Activated naive CD4-positive, alpha-beta T cell treated with anti-CD3 and anti-CD28 coated beads, Interleukin-2, amount 50 U/mL, for 72 hours (primary cell): ENCODE measurements around the gene ANKRD44. TPM values are rescaled to one million over a fixed set of nuclear protein-coding genes. Genes with fewer than 3 reads are reported as not detected.

Experiments
- ATAC-seq, 2 donors: fragments of 150-1000 bp; cut with Tn5 transposase; 2 replicates each; pipeline ENCODE4 v1.10.0; 2021; ENCODE audit warnings: mild to moderate bottlenecking in 2 of 2, moderate library complexity in 2 of 2
- DNase-seq, 2 donors: peaks; one replicate each; pipeline ENCODE4 v3.0.0; 2021 to 2022; ENCODE audit warnings: low spot score in 2 of 2
- H3K27ac Mint-ChIP-seq, 2 donors: one replicate each; pipeline ENCODE4 v1.8.0; 2022; ENCODE audit warnings: mild to moderate bottlenecking in 2 of 2, mixed read lengths in 2 of 2
- H3K36me3 Mint-ChIP-seq, 2 donors: one replicate each; pipeline ENCODE4 v1.8.0; 2022; ENCODE audit warnings: mixed read lengths in 2 of 2
- H3K9me3 Mint-ChIP-seq, 2 donors: one replicate each; pipeline ENCODE4 v1.8.0; 2022; ENCODE audit warnings: mixed read lengths in 2 of 2
- total RNA-seq, 2 donors: library from RNA; stranded (reverse); gene quantifications; one replicate each; pipeline ENCODE4 v1.2.3, GENCODE V29; 2022

The ANKRD44 gene
- total RNA-seq, 2 donors from 2014 or later = 103 to 130 TPM

GRCh38 chr2:197327472-197328098 is 17.0 kb upstream of the ANKRD44 start:
- ATAC-seq (peak; percentile 39 to 54), DNase-seq (no peak)
- Mint-ChIP-seq H3K27ac (peak overlapping the region; percentile 50 to 79), H3K9me3 (peaks cover 6 to 8% of the 10 kb centered on the region in 2 donors), H3K36me3 (peaks cover 8 to 11% of the 10 kb centered on the region in 2 donors)

DNA sequence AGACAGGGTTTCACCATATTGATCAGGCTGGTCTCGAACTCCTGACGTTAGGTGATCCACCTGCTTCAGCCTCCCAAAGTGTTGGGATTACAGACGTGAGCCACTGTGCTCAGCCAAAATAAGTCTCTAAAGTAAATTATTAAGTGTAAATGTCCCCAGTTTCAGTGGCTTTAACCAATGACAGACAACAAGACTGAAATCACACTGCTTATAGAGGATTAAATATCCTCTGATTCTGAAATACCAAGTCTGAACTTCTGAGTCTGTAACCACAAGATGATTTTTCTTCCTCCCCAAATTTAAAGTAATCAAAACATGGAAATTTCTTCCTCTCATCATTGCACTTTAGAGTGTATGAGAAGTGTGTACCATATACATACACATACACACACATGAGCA is 16.5 kb upstream of the ANKRD44 start:
- peaks cover 8 to 11% of the 10 kb centered on the region in 2 donors for H3K36me3 Mint-ChIP-seq
- H3K27ac Mint-ChIP-seq = peak overlapping the region; percentile 50 to 79
- peaks cover 6 to 8% of the 10 kb centered on the region in 2 donors for H3K9me3 Mint-ChIP-seq
- ATAC-seq (no peak), DNase-seq (no peak)

- ATAC-seq (peak in 1 of 2 donors; percentile 15), DNase-seq (no peak)
- Mint-ChIP-seq H3K9me3 (no peaks in the 10 kb centered on the region), H3K27ac (peak overlapping the region; percentile 87 to 88), H3K36me3 (peaks cover 0 to 8% of the 10 kb centered on the region in 2 donors)
These were observed 14.2 kb upstream of the ANKRD44 start for GRCh38 chr2:197324801-197325200.

DNA sequence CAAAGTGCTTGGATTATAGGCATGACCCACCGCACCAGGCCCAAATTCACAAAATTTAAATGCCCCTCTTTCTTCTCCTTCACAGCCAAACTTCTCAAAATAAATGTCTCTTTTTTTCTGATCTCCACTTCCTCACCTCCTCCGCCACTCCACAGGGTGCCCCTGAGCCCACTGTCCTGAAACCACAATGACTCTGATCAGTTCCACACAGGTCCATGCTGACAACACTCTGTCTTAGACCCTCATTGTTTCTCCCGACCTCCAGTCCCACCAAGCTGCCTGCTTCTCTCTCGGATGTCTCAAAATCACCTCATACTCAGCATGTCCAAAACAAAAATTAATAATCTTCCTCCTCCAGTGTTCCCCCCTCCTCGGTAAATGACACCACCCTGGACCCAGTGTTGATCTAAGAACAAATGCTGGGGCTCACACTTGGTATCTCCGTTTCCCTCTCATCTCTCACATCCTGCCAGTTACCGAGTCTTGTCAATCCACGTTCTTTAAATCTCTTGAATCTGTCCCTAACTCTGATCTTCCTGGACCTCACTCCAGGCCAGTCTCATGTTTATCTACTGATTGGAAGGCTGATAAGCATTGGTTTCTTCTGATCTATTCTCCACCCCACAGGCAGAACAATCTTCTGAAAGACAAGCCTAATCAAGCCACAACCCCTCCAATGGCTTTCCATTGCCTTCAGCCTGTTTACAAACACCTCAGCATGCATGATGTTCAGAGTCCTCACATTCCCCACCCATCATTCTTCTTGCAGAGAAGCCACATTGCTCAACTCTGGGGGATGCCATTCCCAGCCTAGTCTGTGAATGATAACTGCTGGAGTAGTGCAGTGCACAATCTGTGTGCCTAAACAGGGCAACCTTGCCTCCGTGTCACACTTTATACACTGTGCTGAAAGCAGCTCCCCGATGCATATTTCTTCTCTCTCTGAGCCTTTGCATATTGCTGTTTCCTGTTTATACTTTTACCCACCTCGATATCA is 12.4 kb upstream of the ANKRD44 start:
- DNase-seq (no peak), ATAC-seq (peak; percentile 52 to 72)
- peaks cover 4 to 8% of the 10 kb centered on the region in 2 donors for H3K36me3 Mint-ChIP-seq
- no peaks in the 10 kb centered on the region for H3K9me3 Mint-ChIP-seq
- H3K27ac Mint-ChIP-seq = peak overlapping the region; percentile 87 to 97

GRCh38 chr2:197322143-197322542 is 11.6 kb upstream of the ANKRD44 start:
- Mint-ChIP-seq H3K27ac (peak overlapping the region in 1 of 2 donors; percentile 87), H3K36me3 (peaks cover 4 to 8% of the 10 kb centered on the region in 2 donors)
- ATAC-seq = no peak

DNA sequence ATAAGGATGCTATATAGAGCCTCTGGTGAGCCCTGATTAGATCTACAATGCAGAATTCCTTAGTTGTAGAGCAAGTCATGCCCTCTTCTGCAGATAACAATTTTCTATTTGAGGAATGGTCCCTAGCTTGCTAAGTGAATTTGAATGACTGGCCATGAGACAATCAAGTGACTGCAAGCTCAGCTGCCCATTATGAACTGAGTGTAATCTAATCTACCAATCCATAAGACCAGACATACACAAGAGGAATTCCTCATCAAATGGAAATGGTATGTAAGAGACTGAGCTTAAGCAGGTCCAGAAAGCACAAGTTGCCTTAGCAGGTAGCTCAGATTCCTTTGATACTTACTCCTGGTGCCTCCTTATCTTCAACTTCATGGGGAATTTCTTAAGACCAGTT is 4.8 kb upstream of the ANKRD44 start:
- H3K27ac Mint-ChIP-seq = no peak overlapping the region
- DNase-seq (no peak), ATAC-seq (no peak)
- H3K36me3 Mint-ChIP-seq = peaks cover 0 to 4% of the 10 kb centered on the region in 2 donors
- no peaks in the 10 kb centered on the region for H3K9me3 Mint-ChIP-seq

More at GRCh38 chr2:197322143-197322542, 11.6 kb upstream of the ANKRD44 start:
- no peaks in the 10 kb centered on the region for H3K9me3 Mint-ChIP-seq
- no peak for DNase-seq

- DNase-seq (no peak), ATAC-seq (no peak)
- peak overlapping the region; percentile 77 to 96 for H3K27ac Mint-ChIP-seq
- H3K36me3 Mint-ChIP-seq = peaks cover 10 to 16% of the 10 kb centered on the region in 2 donors
- H3K9me3 Mint-ChIP-seq = no peaks in the 10 kb centered on the region
These were observed 1.6 kb upstream of the ANKRD44 start for GRCh38 chr2:197312186-197312585.

- peaks cover 10 to 16% of the 10 kb centered on the region in 2 donors for H3K36me3 Mint-ChIP-seq
- H3K9me3 Mint-ChIP-seq = no peaks in the 10 kb centered on the region
- peak overlapping the region; percentile 77 to 96 for H3K27ac Mint-ChIP-seq
- no peak for DNase-seq
- no peak for ATAC-seq
These were observed 947 bp upstream of the ANKRD44 start for GRCh38 chr2:197311421-197312033.

DNA sequence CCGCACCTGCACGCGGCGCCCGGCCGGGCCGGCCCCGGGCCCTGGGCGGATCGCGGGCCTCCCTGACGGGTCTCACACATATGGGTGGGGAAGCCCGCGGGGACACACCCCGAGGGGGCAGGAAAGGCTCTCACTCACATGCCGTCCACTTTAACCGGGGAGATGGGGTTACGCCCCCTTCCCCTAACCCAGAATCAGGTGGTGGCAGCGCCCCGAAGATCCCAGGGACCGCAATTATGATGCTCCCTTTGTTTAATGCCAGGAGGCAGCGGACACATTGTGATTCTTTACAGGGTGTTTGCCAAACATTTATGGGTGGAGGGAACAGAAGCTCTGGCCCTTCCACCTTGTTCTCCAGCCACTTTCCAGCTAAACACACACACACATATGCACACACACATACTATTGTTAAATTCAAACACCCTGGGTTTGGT is 424 bp upstream of the ANKRD44 start:
- Mint-ChIP-seq H3K27ac (peak overlapping the region; percentile 77 to 96), H3K36me3 (peaks cover 10 to 16% of the 10 kb centered on the region in 2 donors), H3K9me3 (no peaks in the 10 kb centered on the region)
- DNase-seq (no peak), ATAC-seq (no peak)

DNA sequence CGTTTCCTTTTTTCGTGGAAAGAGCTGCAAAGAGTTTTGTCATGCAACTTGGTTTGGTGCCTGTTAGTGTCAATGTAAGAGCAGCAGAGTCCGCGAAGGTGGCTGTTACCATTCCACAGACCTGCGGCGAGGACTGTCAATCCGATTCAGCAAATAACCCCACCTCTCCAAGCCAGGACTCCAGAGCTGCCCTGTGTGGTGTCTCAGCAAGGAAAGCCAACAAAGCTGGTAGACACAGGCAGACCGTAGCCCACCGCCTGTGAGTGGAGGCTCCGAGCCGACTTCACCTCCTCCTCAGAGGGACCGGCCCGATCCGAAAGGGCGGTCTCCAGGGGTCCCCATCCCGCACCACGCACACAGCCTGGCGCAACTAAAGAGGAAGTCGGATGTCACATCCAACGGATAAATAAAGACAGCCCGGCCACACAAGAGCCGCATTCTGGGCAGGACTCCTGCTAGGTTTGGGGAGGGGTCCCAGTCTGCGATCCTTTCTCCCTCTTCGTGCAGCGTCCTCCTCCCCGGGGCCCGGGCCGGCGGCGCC is 819 bp downstream of the ANKRD44 start:
- no peaks in the 10 kb centered on the region for H3K9me3 Mint-ChIP-seq
- peak overlapping the region; percentile 95 to 96 for H3K27ac Mint-ChIP-seq
- ATAC-seq (no peak), DNase-seq (no peak)
- H3K36me3 Mint-ChIP-seq = peaks cover 16 to 21% of the 10 kb centered on the region in 2 donors

GRCh38 chr2:197308996-197309690 is 1.4 kb downstream of the ANKRD44 start:
- H3K9me3 Mint-ChIP-seq = no peaks in the 10 kb centered on the region
- ATAC-seq = no peak
- DNase-seq = no peak
- H3K27ac Mint-ChIP-seq = peak overlapping the region; percentile 88 to 96
- H3K36me3 Mint-ChIP-seq = peaks cover 16 to 23% of the 10 kb centered on the region in 2 donors

- H3K27ac Mint-ChIP-seq = peak overlapping the region; percentile 88 to 96
- no peaks in the 10 kb centered on the region for H3K9me3 Mint-ChIP-seq
- DNase-seq = no peak
- H3K36me3 Mint-ChIP-seq = peaks cover 16 to 23% of the 10 kb centered on the region in 2 donors
- ATAC-seq = no peak
These were observed 2.0 kb downstream of the ANKRD44 start for GRCh38 chr2:197308585-197308984.

GRCh38 chr2:197307933-197308521 is 2.6 kb downstream of the ANKRD44 start:
- H3K27ac Mint-ChIP-seq = peak overlapping the region; percentile 88 to 96

GRCh38 chr2:197307236-197307932 is 3.2 kb downstream of the ANKRD44 start:
- Mint-ChIP-seq H3K9me3 (no peaks in the 10 kb centered on the region), H3K27ac (peak overlapping the region; percentile 88 to 96), H3K36me3 (peaks cover 25 to 29% of the 10 kb centered on the region in 2 donors)
- DNase-seq = no peak
- no peak for ATAC-seq

More at GRCh38 chr2:197307933-197308521, 2.6 kb downstream of the ANKRD44 start:
- DNase-seq (peak; percentile 60 to 66), ATAC-seq (peak; percentile 44 to 46)
- Mint-ChIP-seq H3K9me3 (no peaks in the 10 kb centered on the region), H3K36me3 (peaks cover 18 to 23% of the 10 kb centered on the region in 2 donors)

- Mint-ChIP-seq H3K36me3 (peaks cover 32 to 34% of the 10 kb centered on the region in 2 donors), H3K9me3 (no peaks in the 10 kb centered on the region)
- peak in 1 of 2 donors; percentile 67 for DNase-seq
These were observed 3.9 kb downstream of the ANKRD44 start for GRCh38 chr2:197306696-197307040.

More at GRCh38 chr2:197306696-197307040, 3.9 kb downstream of the ANKRD44 start:
- H3K27ac Mint-ChIP-seq = peak overlapping the region; percentile 88 to 96
- no peak for ATAC-seq
